ENCODE results near the gene MST1.
"Not testable (repeated sequence)": the region's sequence is repeated elsewhere in the genome, so short reads cannot be mapped to it uniquely, and the experiment has no call there.

MST1 gene

GRCh38 chr3:49700453-49701128 lies 11.3 kb upstream of the MST1 start:
- no peak for DNase-seq (ENCODE audit: low spot score)

GRCh38 chr3:49700014-49700413 lies 10.7 kb upstream of the MST1 start:
- DNase-seq (ENCODE audit: low spot score) = no peak

- DNase-seq (ENCODE audit: low spot score) = no peak
Measured at GRCh38 chr3:49699281-49699979, 10.2 kb upstream of the MST1 start.

GRCh38 chr3:49695350-49696015 lies 6.2 kb upstream of the MST1 start:
- DNase-seq (ENCODE audit: low spot score) = not testable (repeated sequence)

- DNase-seq (ENCODE audit: low spot score) = not testable (repeated sequence)
Measured at GRCh38 chr3:49694409-49695070, 5.3 kb upstream of the MST1 start.

GRCh38 chr3:49691481-49691880 lies 2.2 kb upstream of the MST1 start:
- DNase-seq (ENCODE audit: low spot score) = not testable (repeated sequence)

- DNase-seq (ENCODE audit: low spot score) = not testable (repeated sequence)
Measured at GRCh38 chr3:49690856-49691255, 1.6 kb upstream of the MST1 start.

- DNase-seq (ENCODE audit: low spot score) = not testable (repeated sequence)
Measured at GRCh38 chr3:49689908-49690624, 792 bp upstream of the MST1 start.

- not testable (repeated sequence) for DNase-seq (ENCODE audit: low spot score)
Measured at GRCh38 chr3:49688338-49689045, 782 bp downstream of the MST1 start.

- DNase-seq (ENCODE audit: low spot score) = not testable (repeated sequence)
Measured at GRCh38 chr3:49687424-49687795, 1.9 kb downstream of the MST1 start.

GRCh38 chr3:49686769-49687423 lies 2.4 kb downstream of the MST1 start:
- DNase-seq (ENCODE audit: low spot score) = not testable (repeated sequence)

GRCh38 chr3:49686346-49686745 lies 2.9 kb downstream of the MST1 start:
- DNase-seq (ENCODE audit: low spot score) = not testable (repeated sequence)

- DNase-seq (ENCODE audit: low spot score) = not testable (repeated sequence)
Measured at GRCh38 chr3:49685846-49686245, 3.4 kb downstream of the MST1 start.

GRCh38 chr3:49685103-49685502 lies 4.2 kb downstream of the MST1 start:
- not testable (repeated sequence) for DNase-seq (ENCODE audit: low spot score)

- DNase-seq (ENCODE audit: low spot score) = not testable (repeated sequence)
Measured at GRCh38 chr3:49684453-49684852, 4.8 kb downstream of the MST1 start.

GRCh38 chr3:49683162-49683561 lies 6.1 kb downstream of the MST1 start:
- no peak for DNase-seq (ENCODE audit: low spot score)

GRCh38 chr3:49681543-49681942 lies 7.7 kb downstream of the MST1 start:
- no peak for DNase-seq (ENCODE audit: low spot score)

GRCh38 chr3:49681232-49681522 lies 8.1 kb downstream of the MST1 start:
- DNase-seq (ENCODE audit: low spot score) = no peak

- no peak for DNase-seq (ENCODE audit: low spot score)
Measured at GRCh38 chr3:49680493-49681231, 8.6 kb downstream of the MST1 start.

GRCh38 chr3:49675912-49676311 lies 13.4 kb downstream of the MST1 start:
- DNase-seq (ENCODE audit: low spot score) = no peak

Data from left forelimb (tissue), 1 donor.